Stimulated activated CD8-positive, alpha-beta memory T cell treated with anti-CD3 and anti-CD28 coated beads, Interleukin-15, amount 100 ng/mL, for 4 hours (primary cell): ENCODE data around the gene MRPL38.
"Not testable (repeated sequence)": the region's sequence is repeated elsewhere in the genome, so short reads cannot be mapped to it uniquely, and the experiment has no call there.

Source experiments
- DNase-seq, 2 donors: peaks; one replicate each; pipeline ENCODE4 v3.0.0-alpha.2; 2020; ENCODE audit warnings: low read depth in 2 of 2

The MRPL38 gene

GRCh38 chr17:75896415-75897159, 8.1 kb downstream of the MRPL38 start, which contains the start of gene TRIM65:
Gene TRIM65 (minus strand): TSS chr17:75896951. CDS start chr17:75896937, 14 bp downstream.
- peak; percentile 65 for DNase-seq

- DNase-seq: no peak
Measured at GRCh38 chr17:75895370-75896155, 9.1 kb downstream of the MRPL38 start.

- no peak for DNase-seq
Measured at GRCh38 chr17:75894049-75894733, 10.5 kb downstream of the MRPL38 start.

GRCh38 chr17:75893305-75894048, 11.2 kb downstream of the MRPL38 start:
- DNase-seq: no peak

GRCh38 chr17:75892556-75893224, 12.0 kb downstream of the MRPL38 start:
- DNase-seq: no peak

GRCh38 chr17:75891605-75892555, 12.8 kb downstream of the MRPL38 start:
- no peak for DNase-seq

GRCh38 chr17:75891022-75891604, 13.6 kb downstream of the MRPL38 start:
- no peak for DNase-seq

GRCh38 chr17:75889454-75889853, 15.2 kb downstream of the MRPL38 start:
- no peak for DNase-seq

GRCh38 chr17:75888484-75888883, 16.2 kb downstream of the MRPL38 start:
- DNase-seq: no peak

GRCh38 chr17:75885860-75886259, 18.8 kb downstream of the MRPL38 start:
- DNase-seq: not testable (repeated sequence)

GRCh38 chr17:75885431-75885830, 19.3 kb downstream of the MRPL38 start:
- DNase-seq: no peak

GRCh38 chr17:75881678-75882454, 22.8 kb downstream of the MRPL38 start:
- no peak for DNase-seq

GRCh38 chr17:75880266-75880665, 24.4 kb downstream of the MRPL38 start:
- DNase-seq: no peak

- no peak for DNase-seq
Measured at GRCh38 chr17:75878174-75878998, 26.3 kb downstream of the MRPL38 start, which contains the start of gene TRIM47. Gene TRIM47 (minus strand): TSS chr17:75878581. CDS start chr17:75878548, 33 bp downstream.

- DNase-seq: peak; percentile 37 to 40
Measured at GRCh38 chr17:75877752-75878173, 26.9 kb downstream of the MRPL38 start.

GRCh38 chr17:75876938-75877751, 27.5 kb downstream of the MRPL38 start:
- no peak for DNase-seq
